ENCODE results near the gene KCNH2.

Gene KCNH2

DNA sequence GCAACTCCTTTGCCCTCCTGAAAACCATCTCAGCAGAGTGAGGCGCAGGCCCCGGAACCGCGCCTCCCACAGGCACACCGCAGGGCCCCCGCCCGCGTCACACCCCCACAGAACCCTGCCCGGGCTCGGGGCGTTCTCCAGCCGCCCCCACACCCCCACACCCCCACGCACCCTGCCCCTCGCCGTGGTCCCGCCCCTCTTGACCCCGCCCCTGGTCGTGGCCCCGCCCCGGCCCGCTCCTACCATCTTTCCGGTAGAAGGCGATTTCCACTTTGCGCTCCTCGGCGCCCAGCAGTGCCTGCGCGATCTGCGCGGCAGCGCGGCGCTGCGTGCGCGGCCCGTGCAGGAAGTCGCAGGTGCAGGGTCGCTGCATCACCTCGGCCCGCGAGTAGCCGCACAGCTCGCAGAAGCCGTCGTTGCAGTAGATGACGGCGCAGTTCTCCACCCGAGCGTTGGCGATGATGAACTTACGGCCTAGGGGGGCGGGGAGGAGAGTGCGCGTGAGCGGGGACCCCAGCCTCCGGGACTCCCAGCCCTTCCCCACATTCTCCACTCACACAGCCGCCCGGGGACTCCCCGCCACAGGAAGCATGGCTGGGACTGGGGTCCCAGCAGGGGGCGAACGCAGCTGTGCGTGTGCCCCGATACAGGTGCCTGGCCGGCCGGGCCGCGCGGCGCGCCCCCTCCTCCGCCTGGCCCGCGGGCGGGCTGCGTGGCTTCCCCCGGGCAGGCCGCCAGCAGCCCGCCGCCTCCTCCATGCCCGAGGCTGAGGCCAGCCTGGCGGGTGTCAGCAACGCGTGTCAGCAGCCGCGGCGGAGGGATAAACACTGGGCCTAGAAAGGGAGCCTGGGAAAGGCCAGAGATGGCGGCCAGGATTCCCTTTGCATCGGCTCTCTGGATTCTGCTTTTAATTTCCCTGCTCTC, 3.4 kb downstream of the KCNH2 start:
- peak; percentile 82 for DNase-seq

DNA sequence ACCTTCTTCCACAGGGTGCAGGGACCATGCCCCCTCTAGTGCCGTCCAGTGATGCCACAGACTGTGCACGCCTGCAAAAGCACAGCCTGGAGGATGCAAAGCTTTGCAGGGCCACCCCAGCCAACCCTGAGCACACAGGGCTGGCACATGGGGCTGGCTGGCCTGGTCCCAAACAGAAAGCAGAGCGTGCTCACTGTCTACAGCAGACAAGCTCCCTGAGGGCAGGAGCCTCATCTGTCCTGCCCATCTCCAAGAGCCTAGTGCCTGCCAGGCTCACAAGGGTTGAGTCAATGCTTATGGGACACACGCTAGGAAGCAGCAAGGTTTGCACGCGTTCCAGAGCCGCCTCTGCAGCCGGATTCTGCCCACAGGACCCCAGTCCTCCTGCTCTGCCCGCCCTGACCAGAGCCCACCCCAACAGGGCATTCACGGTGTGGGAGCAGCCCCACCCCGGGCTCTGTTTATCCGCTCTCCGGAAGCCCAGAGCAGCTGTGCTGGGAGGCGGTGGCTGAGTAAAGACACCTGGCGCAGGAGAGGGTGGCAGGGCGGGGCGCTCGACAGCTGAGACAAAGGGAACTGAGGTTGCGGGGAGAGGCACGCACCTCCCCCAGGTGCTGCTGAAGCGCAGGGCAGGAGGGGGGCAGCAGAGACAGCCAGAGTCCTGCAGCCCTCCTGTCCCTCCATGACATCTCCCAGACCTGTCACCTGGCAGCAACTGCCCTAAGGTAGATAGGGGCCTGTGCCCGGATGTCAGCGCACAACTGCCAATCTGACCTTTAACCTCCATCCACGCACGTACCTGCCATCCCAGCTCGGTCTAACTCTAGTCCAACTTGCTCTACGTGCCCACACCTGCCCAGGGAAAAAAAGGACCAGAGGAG, 4.3 kb downstream of the KCNH2 start:
- no peak for DNase-seq

- no peak for DNase-seq
These were observed 5.4 kb downstream of the KCNH2 start for GRCh38 chr7:150972741-150973140.

DNA sequence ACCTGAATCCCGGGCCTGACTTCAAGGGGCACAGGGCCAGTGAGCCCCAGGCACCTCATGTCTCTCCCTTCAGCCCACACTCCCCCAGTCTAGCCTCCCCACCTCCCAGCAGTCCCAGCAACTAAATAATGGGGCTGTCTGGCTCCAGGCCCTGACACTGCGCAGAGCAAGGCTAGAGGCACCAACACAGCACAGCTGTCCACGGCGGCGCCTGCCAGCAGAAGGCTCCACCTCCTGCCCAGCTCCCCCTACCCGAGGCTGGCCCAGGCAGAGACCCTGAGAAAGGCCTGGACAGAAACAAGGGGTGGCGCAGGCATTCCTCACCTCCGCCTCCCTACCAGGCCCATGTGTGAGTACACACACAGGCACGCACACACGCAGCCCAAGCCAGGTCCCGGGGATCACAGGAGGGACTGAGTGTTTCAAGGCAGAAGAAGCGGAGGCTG, 6.1 kb downstream of the KCNH2 start:
- no peak for DNase-seq

DNA sequence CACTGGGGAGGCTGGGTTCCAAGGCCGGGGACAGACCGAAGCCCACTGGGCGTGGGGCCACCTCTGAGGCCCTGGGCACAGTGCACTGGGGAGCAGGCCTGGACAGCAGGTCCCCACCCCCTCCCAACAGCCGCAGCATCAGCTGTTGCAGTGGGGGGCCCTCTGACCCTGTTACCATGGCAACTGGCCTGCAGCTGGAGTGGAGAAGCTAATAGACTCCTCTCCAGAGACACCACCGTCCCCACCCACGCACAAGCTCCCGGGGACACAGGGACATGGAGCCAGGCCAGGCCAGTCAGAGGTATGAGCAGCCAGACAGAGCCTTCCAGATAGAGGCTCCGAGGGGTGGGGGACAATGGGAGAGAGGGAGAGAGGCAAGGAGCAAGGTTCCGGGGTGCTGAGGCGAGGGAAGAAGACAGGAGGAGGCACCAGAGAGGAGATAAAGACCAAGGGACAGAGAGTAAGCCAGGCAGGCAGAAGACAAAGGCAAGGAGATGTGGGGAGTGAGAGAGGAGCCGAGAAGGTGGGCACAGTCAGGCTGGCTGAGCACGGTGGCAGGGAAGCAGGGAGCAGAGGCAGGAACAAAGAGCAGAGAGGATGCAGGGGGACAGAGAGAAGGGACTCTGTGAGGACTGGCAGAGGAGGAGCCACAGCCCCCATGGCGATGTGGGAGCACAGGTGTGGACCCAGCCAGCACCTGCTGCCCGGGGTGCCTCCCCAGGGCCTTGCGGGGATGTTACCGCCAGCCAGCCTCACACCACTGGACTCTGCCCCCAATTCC, 6.7 kb downstream of the KCNH2 start:
- no peak for DNase-seq

- no peak for DNase-seq
These were observed 7.7 kb downstream of the KCNH2 start for GRCh38 chr7:150970424-150970823.

DNA sequence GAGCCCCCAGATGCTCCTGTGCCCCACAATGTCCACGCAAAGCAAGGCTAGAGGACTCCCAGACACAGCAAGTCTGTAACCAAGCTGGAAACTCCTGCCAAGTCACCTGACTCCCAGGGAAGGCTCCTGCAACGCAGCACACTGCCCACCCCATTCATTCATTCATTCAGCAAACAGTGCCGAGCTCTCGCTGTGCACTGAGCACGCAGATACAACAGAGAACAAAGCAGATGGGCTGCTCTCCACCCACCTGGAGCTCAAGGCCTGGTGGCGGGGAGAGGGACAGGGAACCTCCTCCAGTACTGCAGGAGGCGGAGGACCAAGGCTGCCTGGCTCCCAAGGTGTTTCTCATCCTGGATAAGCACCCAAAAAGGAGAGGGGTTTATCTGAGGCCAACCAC, 8.6 kb downstream of the KCNH2 start:
- no peak for DNase-seq

DNA sequence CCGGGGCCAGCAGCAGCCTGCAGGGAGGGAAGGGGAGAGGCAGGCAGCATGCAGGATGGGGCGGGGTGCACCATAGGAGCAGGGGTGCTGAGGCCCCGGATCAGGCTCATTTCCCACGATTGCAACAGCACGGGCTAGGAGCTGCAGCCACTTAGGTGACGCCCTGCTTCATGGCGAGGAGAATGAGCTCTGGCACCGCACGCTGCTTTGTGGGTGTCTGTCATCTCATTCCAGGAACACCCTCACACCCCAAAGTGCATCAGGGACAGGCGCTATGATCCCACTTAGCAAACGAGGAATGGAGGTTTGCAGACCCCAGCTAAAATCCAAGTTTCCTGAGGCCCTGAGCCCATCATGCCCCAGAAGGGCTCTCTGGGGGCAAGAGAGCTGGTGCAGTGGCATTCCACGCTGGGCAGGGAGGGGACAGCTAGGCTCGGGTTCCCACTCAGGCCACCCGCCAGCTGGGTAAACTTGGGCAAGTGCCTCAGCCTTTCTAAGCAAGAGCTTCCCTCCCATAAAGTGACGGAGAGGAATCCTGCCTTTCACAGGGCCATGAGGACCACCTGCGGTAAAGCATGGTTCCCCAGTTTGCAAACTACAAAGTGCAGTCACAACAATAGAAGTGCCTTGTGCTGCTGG, 9.3 kb downstream of the KCNH2 start:
- DNase-seq = no peak

DNA sequence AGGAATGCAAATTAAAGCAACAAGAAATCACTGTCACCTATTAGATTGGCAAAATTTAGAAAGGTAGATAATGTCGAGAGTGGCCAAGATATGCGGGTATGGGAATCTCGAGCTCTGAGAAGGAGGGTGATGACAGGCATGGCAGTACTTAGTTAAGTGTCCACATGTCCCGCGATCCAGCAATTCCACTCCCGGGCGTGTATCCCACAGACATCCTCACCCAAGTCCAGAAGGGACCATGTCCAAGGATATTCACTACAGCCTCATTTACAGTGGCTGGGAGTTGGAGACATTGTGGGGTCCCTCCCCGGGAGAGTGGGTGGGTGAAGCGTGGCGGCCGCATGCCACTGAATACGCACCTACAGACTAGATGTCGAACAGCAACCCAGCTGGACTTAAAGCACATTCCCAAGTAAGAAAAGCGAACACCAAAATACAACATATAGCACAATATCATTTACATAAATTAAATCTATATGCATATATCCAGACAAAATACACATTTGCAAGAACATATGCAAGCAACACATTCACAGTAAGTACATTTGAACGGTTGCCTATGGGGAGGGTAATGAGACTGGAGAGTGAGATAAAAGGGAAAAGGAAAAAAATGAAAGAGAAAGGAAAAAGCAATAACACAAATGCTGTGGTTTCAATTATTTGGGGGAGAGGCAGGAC, 9.9 kb downstream of the KCNH2 start:
- no peak for DNase-seq

GRCh38 chr7:150967349-150967748, 10.8 kb downstream of the KCNH2 start:
- no peak for DNase-seq

- DNase-seq = no peak
These were observed 12.1 kb downstream of the KCNH2 start for GRCh38 chr7:150966002-150966401.

- no peak for DNase-seq
These were observed 12.8 kb downstream of the KCNH2 start for GRCh38 chr7:150965273-150965830.

DNA sequence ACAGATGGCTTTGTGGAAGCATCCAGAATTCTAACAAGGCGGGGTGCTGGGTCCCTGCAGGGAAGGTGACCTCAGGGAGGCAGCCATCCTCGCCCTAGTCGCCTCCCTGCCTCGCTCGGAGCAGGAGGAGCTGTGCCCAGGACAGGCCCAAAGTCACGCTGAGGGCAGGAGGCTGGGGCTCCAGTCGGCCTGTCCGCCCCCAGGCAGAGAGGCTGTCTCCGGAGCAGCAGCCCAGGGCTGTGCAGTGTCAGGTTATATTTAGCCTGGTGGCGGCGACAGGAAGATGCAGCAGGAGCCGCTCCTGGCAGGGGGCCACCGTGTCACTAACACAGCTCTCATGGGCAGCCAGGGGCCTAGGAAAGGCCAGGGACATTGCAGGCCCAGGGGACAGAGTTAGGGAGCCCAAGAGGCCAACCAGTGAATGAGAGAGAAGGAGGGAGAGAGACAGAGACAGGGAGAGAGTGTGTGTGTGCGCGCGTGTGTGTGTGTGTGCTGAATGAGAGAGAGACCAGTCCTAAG, 13.5 kb downstream of the KCNH2 start:
- no peak for DNase-seq

DNA sequence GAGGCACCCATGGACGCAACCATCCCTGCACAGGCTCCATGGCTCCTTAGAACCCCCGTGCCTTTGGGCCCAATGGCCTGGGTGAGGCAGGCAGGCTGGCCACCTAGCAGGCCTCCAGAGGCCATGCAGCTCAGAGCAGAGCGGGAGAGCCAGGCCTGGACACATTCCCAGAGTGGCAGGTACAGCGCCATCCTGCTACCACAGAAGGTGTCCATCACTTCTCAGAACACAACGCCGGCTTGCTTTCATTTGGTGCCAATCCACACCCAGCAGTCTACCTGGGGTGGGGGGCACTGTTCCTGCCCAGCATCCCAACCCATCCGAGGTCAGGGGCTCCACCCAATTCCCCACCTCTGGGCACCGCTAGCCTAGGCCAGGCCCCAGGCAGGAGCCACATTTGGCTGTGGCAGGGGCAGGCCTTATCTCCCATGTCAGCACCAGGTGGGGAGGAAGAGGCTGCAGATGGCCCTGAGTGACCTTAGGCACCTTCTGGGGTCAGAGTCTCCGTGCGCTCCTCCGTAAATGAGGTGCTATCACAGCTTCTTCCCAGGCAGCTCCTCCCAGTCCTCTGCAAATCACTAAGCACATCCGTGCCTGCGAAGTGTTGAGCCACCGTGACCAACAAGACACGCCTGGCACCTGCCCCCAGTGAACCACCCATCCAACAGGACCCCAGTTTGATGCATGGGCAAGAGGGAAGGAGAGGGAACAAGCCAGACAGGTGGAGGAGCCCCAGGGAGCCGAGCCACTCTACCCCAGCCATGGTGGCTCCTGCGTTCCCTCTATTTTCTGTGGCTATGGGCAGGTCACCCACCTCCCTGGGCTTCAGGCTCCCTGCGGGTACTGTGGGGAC, 14.2 kb downstream of the KCNH2 start:
- no peak for DNase-seq

GRCh38 chr7:150962553-150963399, 15.3 kb downstream of the KCNH2 start:
- DNase-seq = peak; percentile 61

GRCh38 chr7:150962290-150962552, 15.9 kb downstream of the KCNH2 start:
- no peak for DNase-seq

DNA sequence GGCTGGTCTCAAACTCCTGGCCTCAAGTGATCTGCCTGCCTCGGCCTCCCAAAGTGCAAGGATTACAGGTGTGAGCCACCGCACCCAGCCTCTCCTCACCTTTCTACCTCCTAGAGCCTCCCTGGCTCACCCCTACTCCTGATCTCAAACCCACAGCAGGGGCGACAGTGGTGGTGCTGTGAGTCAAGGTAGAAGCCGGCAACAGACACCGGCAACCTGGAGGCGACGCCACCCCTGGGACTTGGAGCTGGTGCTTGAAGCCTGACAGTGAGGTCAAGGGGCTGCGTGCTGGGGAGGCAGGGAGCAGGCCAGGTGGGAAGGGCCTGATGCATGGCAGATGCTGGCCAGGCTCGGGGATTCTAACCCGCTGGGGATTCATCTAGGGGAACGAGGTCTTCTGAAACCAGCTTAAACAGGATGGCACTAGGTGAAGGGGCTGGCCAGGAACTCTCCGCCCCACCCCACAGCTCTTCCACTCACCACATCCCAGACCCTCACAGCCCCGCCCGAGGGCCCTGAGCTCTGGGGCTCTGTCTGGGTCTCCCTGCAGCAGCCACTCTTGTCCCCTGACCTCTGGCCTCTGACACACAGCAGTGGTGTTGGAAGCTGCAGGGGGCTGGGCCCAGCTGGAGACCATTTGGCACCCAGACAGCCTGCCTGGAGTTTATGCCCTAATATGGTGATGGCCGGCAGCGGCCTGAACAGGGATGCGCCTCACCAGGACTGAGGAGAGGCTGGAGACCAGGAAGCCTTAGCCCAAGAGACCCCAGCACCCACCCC, 16.4 kb downstream of the KCNH2 start:
- no peak for DNase-seq
